22Rv1 (cell line): Measurements from ENCODE around the gene BPIFB3.

Experiments used
- CTCF ChIP-seq: fragments of 450-650 bp; IDR thresholded peaks from 2 replicates; pipeline ENCODE4 v1.5.1; 2017; ENCODE audit warnings: mild to moderate bottlenecking
- ZFX ChIP-seq: fragments of 450-650 bp; IDR thresholded peaks from 2 replicates; pipeline ENCODE4 v1.6.1; 2017; ENCODE audit warnings: antibody characterized with exemption, borderline replicate concordance

GRCh38 chr20:33064572-33065287, 11.0 kb downstream of the BPIFB3 start:
- TF ChIP-seq CTCF (no peak), ZFX (no peak)
